Measurements from ENCODE around the gene GTF2H3.
"Not testable (repeated sequence)": the region's sequence is repeated elsewhere in the genome, so short reads cannot be mapped to it uniquely, and the experiment has no call there.

The GTF2H3 gene

DNA sequence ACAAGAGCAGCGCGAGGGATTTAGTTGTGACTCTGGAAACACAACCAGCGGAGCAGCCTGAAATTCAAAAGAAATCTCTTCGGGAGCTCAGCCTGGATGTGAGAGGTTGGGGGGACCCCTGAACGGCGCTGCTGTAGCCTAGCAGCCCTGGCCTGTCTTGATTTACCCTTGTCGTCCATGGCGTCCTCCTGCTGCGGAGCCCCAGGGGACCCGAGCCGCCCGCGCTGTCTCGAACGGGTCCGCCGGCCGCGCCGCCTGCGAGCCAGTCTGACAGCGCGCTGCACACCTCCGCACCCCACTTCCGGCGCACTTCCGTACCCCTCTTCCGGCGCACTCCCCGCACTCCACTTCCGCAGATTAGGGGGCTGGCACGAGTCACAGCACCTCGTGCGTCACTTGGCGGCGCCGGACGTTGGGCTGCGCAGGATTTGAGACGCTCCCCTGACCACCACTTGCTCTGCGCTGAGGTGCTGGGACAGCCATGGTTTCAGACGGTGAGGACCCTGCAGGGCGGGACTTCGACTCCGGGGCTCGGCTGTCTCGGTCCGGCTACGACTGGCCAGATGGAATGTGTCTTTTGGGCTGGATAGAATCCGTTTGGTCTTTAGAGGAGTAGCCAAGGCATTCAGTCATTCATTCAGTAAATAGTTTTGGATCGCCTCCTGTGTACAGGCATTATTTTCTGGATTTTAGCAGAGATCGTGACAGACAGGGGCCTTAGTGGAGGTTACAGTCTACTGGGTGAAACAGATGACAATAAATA lies at the start of gene GTF2H3, which contains the start of gene EIF2B1:
GTF2H3 (plus strand) TSS at position 451 of the 763 bp plus-strand sequence; CDS start at position 482, 31 bp downstream.
EIF2B1 (minus strand) TSS at position 308 of the 763 bp plus-strand sequence; CDS start at position 179, 129 bp downstream.
- DNase-seq, result peak; percentile 72 to 98 (median 95)

DNA sequence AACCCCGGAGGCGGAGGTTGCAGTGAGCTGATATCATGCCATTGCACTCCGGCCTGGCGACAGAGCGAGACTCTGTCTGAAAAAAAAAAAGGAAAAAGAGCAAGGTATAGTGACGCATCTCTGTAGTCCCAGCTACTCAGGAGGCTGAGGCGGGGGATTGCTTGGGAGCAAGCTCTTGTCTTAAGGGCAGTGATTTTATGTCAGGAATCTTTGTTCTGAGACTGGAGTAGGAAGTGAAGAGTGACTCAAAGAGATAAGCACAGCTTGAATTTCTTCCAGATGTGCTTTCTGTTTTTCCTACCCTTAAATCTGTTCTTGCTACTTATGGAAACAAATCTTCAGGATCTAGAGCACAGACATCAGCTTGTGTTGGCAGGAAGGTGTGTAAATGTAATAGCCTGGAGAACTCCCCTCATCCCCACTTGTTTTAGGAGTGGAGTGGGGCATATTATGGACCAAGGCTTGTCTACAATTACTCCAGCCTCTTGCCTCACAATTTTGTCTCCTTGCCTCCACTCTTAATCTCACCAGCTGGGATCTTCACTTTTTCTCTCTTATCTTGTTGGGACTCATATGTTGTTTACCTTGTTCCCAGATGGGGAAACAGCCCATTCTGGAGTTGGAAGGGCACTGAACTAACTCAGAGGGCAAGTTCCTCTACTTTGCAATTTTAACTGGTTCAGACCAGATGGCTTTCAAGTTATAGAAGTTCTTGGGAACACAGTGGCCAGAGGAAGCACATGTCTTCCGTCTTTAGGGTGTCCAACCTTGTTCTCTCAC lies 41.7 kb upstream of the GTF2H3 start:
- DNase-seq, result no peak

DNA sequence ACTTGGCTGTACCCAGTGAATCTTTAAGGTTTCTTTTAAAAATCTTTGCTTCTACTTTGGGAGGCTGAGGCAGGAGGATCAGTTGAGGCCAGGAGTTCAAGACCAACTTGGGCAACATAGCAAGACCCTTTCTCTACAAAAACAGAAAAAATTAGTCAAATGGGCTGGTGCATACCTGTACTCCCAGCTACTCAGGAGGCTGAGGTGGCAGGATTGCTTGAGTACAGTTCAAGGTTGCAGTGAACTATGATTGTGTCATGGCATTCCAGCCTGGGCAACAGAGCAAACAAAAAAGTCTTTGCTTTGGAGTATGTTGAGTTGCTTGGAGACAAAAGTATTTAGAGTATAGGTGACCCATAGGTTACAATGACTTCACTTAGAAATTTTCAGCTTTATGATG lies 37.9 kb upstream of the GTF2H3 start:
- no peak for DNase-seq

DNA sequence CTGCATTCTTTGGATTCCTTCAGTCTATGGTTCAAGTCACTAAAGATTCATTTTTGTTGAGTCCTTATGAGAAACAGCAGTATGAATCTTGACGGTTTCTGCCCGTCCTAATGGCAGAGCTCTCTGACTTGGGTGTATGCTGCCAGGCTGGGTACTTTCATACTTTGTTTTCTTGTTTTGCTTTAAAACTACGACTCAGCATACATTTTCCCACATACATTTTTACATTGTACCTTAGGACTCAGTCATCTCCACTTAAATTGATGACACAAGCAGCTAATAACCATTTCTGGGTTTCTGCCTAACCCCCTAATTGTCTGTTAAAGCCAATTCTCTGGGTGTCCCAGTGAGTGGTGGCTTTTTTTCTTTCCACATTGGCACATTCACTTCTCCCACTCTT lies 36.5 kb upstream of the GTF2H3 start:
- no peak for DNase-seq

DNA sequence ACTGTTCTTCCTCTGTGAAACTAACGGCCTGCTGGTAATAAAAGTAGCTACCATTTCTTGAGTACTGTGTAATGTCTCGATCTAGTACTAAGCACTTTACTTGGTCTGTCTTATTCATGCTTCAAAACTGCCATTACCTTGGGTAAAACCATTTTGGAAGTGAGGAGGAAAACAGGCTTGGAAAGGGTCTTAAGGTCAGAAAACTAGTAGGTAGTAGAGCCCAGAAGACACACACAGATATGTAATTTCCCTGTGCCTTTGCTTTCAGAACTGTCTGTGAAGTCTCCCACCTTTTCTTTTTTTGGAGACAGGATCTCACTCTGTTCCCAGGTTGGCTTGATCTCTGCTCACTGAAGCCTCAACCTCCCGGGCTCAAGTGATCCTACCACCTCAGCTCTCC lies 35.1 kb upstream of the GTF2H3 start:
- no peak for DNase-seq

DNA sequence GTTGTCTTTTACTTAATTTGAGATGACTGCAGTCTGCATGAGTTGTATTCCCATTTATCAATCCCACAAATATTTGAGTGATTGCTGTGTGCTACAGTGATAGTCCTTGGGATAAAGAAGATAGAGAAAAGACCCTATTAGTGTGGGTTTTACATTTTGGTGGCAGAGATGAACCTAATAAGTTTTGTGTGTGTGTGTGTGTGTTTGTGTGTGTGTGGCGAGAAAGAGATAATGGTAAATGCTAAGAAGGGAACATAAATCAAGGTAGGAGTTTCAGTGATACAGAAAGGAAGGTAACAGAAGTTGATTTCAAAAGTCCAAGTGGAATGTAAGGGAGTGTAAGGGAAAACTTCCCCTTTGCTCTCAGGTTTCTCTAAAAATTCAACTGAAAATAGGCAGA lies 34.3 kb upstream of the GTF2H3 start:
- no peak for DNase-seq

DNA sequence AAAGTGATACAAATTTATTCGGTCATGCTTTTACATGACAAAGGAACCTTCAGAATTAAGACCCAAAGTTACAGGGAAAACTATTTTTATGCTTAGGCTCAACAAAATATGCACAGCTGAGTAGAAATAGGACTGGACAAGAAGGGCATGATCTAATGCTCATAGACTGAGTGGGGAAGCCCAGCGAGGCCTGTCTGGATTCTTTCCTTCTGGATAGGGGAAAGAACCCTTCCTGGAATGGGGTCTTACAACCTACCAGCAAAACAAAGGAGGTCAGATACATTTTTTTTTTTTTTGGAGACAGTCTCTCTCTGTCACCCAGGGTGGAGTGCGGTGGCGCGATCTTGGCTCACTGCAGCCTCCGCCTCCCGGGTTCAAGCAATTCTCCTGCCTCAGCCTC lies 33.9 kb upstream of the GTF2H3 start:
- no peak for DNase-seq

DNA sequence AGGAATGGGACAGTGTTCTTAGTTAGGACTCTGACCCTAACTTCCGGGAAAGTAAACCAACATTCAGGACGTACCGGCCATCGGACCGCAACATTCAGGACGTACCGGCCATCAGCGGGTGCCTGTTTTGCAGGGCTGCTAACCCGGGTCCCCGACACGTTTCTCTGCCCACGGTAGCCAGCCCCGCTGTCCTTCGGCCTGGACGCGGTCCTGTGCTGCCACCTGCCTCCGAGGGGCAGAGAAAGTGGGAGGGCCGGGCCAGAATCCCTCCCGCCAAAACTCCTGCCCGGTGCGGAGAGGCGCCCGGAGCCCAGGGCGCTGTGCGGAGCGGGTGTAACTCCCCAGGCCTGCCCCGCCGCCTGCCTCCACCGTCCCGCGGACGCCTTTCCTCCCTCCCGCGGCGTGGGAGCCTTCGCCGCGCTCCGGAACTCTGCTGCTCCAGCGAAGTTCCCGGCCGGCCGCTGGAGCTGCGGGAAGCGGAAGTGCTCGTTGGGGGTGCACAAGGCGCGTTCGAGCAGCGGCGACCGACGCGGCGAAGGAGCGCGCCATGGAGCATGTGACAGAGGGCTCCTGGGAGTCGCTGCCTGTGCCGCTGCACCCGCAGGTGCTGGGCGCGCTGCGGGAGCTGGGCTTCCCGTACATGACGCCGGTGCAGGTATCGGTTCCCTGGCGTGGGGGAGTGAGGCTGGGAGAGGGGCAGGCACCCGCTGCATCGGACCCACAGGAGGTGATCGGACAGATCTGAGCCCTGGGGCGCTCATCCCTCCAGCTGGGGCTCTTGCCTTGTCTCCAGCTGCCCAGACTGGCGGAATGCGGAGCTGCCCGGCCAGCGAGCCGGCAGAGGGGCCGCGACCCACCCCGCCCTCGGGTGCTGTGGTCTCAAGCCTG lies 31.8 kb upstream of the GTF2H3 start, which contains the start of gene DDX55:
DDX55 (plus strand) TSS at position 498 of the 888 bp plus-strand sequence; CDS start at position 548, 50 bp downstream.
- peak in 57 of 58 donors; percentile 42 to 91 (median 79) for DNase-seq

DNA sequence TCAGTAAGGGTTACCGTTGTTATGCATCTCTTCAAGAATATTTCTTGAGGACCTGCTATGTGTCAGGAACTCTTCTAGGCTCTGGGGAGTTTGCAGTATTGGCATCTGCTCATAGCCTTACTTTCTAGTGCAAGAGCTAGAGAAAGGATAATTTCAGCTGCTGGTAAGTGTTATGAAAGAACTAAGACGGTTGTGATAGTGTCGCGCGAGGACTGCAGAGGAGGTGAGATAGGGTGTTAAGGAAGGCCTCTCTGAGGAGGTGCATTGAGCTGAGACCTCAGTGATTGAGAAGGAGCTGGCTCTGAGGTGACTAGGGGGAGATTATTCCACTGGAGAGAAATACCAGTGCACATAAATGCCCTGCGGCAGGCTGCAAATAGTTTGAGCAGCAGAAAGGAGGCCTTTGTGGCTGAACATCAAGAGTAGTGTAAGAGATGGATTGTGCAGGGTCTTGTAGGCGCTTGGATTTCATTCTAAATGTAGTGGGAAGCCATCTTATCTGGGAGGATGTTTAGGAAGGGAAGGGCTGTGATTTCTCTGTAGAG lies 30.9 kb upstream of the GTF2H3 start:
- DNase-seq, result no peak

DNA sequence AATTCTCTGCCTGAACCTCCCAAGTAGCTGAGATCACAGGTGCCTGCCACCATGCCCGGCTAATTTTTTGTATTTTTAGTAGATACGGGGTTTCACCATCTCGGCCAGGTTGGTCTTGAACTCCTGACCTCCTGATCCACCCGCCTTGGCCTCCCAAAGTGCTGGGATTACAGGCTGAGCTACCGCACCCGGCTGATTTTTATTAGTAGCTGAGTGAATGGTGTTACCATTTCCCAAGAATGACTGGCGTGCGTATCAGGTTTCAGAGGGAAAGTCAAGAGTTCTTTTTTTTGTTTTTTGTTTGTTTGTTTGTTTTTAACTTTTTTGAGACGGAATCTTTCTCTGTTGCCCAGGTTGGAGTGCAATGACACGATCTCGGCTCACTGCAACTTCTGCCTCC lies 30.1 kb upstream of the GTF2H3 start:
- DNase-seq, result not testable (repeated sequence)

DNA sequence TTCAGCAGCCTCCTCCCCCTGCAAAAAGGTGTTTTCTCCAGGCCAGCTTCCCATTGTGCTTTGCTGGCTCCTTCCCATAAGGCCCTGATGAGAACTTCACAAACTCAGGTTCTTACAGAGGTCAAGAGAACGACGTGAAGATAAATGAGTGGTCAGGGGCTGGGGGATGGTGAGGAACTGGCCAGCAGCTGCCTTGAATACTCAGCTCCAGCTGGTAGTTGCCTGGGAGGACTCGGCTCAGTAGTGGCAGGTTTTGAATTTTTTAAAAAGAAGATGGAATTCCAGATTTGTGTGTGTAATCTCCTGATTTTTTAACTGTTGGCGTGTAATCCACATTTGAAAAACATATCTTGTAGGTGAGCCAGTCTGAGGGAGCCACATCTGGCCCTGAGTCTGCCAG lies 25.9 kb upstream of the GTF2H3 start:
- DNase-seq, result no peak

DNA sequence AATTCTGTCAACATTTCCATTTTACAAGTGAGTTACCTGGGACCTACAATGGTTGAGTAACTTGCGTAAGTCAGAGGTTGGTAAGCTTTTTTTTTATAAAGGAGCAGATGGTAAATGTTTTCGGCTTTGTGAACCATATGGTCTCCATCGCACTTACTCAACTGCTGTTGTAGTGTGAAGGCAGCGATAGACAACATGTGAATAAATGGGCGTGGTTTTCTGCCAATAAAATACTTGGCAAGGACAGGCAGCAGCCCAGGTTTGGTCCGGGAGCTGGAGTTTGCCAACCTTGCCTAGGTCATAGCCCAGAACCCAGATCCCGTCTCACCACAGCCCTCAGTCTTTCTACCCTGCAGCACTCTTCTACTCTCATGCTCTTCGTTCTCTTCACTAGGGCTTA lies 25.4 kb upstream of the GTF2H3 start:
- DNase-seq, result no peak

DNA sequence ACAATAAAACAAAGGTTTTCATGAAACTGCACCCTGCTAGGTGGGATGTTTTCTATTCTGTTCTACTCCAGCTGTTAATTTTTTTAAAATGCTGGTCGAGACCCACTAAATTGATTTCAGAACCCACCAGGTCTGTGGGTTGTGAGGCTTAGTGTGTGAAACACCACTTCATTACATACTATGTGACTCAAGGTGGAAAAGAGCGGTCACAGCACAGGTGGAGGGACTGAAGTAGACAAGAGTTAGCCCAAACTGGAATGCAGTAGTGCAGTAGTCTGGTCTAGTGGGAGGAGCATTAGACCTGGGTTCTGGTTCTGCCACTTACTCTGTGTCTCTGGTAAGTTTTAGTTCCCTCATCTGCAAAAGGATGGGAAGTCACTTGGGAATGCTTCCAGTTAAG lies 19.5 kb upstream of the GTF2H3 start:
- no peak for DNase-seq

DNA sequence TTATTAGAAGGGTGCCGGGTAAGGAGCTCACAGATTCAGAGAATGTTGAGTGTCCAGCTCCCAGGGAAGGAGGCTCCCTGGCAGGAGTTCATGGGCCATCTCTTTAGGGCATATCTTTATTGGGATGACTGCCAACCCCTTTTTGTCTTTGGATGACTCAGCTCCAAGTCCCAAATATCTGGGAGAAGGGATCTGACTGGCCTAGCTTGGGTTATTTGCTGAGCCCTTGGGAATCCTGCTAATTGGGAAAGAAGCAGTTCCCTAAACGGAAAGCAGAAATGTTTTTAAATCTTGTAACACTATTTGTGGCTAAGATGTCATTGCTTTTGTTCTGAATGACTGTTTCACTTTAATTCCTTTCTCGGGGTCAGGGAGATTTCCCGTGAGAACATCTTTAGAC lies 19.1 kb upstream of the GTF2H3 start:
- no peak for DNase-seq

DNA sequence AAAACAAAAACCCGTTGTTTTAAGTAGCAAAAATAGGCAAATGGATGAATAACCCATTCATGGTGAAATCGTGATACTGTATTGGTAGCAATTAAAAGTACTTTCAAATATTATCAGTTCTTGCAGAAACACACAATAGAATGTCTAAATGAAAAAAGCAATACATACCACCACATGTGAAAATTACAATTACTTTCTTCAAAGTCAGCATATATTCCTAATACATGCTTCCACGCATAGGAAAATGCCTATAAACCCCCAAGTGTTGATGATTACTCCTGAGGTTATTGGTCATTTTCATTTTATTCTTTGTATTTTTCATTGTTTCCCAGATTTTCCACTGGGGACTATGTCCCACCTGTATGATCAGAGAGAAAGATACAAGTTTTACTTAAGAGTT lies 16.5 kb upstream of the GTF2H3 start:
- DNase-seq, result no peak

DNA sequence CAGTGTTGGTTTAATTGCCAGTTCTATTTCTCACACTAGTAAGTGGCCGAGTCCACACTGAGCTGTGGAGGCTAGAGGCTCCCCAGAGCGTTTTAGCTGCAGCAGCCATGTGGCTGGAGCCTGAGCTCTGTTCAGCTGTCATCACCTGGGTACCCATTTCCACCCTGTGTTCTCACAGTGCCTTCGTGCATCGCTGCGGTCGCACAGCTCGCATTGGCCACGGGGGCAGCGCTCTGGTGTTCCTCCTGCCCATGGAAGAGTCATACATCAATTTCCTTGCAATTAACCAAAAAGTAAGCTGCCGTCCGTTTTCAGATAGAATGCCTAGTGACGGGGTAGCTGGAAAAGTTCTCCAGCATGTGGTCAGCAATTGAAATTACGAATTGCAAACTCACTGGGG lies 16.0 kb upstream of the GTF2H3 start:
- no peak for DNase-seq

DNA sequence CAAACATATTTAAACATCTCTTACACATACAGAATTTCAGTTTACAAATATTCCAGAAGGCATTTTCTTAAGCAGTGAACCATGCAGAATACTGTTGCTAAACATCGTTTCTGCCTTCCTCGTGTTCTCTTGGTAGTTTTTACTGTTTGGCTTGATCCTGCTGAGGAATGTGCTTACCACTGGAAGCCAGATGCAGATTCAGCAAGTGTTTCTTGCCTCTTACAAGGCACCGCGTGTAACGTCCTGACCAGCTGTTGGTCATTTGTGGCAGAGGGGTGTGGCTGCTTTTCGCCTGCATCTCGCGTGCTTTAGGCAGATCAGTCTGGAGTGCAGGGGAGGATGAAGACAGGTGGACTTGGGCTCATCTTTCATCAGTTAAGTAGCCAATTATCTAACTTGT lies 12.5 kb upstream of the GTF2H3 start:
- DNase-seq, result no peak

DNA sequence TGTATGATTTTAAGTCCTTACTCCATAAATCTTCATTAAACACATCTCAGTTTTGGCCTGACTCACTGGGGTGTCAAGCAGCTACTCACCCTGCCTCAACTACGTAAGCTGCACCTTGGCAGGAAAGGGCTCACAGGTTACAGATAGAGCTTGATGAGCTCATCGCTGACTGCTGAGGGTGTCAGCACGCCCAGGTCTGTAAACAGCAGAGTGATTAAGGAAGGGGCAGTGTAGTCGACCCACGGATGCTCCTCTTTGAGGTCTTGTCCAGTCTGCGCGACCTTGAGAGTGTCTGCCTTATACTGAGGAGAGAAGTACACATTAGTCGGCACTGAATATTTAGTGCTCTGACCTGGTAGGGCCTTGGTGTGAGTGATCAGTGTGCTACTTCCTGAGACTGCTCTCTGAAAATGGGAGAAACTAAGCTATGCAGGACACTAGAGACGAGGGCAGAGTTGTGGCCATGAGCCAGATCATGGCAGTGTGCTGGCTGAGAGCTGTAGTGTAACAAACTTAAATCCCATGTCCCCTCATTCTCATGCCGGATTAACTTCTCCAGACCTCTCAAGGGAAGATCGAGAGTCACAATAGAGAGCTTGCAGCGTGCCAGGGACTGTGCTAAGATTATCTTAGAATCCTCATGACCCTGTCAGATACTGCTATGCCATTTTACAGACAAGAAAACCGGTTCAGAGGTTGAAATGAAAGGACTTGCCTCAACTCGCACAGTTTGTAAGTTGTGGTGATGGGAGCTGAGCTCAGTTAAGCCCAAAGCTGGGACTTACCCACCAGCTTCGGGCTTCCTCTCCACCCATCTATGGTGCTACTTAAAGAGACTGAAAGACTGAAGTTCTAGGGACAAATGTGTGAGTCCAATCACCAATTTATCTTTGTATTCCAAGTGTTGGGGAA lies 11.8 kb upstream of the GTF2H3 start:
- DNase-seq, result no peak

DNA sequence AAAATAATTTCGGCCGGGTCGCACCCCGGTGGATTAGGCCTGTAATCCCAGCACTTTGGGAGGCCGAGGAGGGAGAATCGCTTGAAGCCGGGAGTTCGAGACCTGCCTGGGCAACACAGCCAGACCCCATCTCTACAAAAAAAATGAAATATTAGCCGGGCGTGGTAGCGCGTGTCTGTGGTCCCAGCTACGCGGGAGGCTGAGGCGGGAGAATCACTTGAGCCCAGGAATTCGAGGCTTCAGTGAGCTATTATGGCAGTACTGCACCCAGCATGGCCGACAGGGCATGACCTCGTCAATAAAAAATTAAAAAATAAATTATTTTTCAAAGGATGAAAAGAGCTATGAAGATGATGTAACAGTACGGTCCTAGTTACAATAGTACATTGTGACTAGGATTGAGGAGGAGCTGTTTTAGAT lies 523 bp downstream of the GTF2H3 start:
- peak in 2 of 58 donors; percentile 27 to 32 for DNase-seq

DNA sequence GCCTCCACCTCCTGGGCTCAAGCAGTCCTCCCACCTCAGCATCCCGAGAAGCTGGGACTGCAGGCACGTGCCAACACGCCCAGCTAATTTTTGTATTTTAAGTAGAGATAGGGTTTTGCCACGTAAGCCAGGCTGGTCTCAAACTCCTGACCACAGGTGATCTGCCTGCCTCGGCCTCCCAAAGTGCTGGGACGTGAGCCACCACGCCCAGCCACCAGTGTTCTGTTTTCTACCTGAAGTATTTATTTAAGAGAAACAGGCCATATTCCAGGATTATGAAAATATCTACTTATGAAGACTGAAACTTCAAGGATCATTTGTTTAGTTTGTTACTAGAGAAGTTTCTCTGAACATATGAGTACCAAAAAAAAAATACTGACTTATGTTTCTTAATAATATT lies 10.3 kb downstream of the GTF2H3 start:
- no peak for DNase-seq
